Fibroblast of lung (primary cell): Measurements from ENCODE around the gene STPG4. TPM values are rescaled to one million over a fixed set of nuclear protein-coding genes. Genes with fewer than 3 reads are reported as not detected.

Experiments used
- DNase-seq, 2 donors: peaks; one replicate each; pipeline versions ENCODE4 v3.0.0 to v3.0.0-alpha.2; 2010; ENCODE audit warnings: low read depth in 2 of 2
- H2AFZ ChIP-seq: 2 replicates; pipeline ENCODE4 v1.5.1; 2012; ENCODE audit warnings: low read length, control low read depth, inconsistent platforms
- H3K27ac ChIP-seq: 2 replicates; pipeline ENCODE4 v1.5.1; 2011; ENCODE audit warnings: low read length, control low read depth; ENCODE audit not compliant: insufficient read depth
- H3K27me3 ChIP-seq: 2 replicates; pipeline ENCODE4 v1.5.1; 2011; ENCODE audit warnings: mild to moderate bottlenecking, low read length; ENCODE audit not compliant: control insufficient read depth, insufficient read depth
- H3K36me3 ChIP-seq: 2 replicates; pipeline ENCODE4 v1.5.1; 2011; ENCODE audit warnings: low read length; ENCODE audit not compliant: control insufficient read depth, insufficient read depth
- H3K4me1 ChIP-seq: 2 replicates; pipeline ENCODE4 v1.5.1; 2011; ENCODE audit warnings: low read length; ENCODE audit not compliant: control insufficient read depth, insufficient read depth; ENCODE audit errors: extremely low read depth
- H3K4me2 ChIP-seq: 2 replicates; pipeline ENCODE4 v1.5.1; 2011; ENCODE audit warnings: low read length, control low read depth; ENCODE audit not compliant: insufficient read depth; ENCODE audit errors: extremely low read depth
- H3K4me3 ChIP-seq, 4 experiments: fragments of 200-600 bp in 1 of 4; sonication (generic) in 1 of 4; replicated peaks in 1 of 4; 2 replicates each; pipeline ENCODE4 v1.5.1; 2011 to 2016; ENCODE audit warnings: low read length in 4 of 4, low read depth in 3 of 4, mild to moderate bottlenecking in 3 of 4, control low read depth in 2 of 4, inconsistent platforms in 1 of 4, mixed read lengths in 1 of 4; ENCODE audit not compliant: insufficient read depth in 1 of 4; ENCODE audit errors: control extremely low read depth in 1 of 4
- H3K79me2 ChIP-seq: 2 replicates; pipeline ENCODE4 v1.5.1; 2012; ENCODE audit warnings: mild to moderate bottlenecking, low read length, inconsistent platforms; ENCODE audit not compliant: control insufficient read depth, insufficient read depth
- H3K9ac ChIP-seq: 2 replicates; pipeline ENCODE4 v1.5.1; 2011; ENCODE audit warnings: mild to moderate bottlenecking, low read length, control low read depth; ENCODE audit not compliant: insufficient read depth
- H3K9me3 ChIP-seq: 2 replicates; pipeline ENCODE4 v1.5.1; 2012; ENCODE audit warnings: low read depth, low read length; ENCODE audit not compliant: control insufficient read depth, insufficient read depth
- H4K20me1 ChIP-seq: 2 replicates; pipeline ENCODE4 v1.5.1; 2011; ENCODE audit warnings: low read length; ENCODE audit not compliant: control insufficient read depth, insufficient read depth; ENCODE audit errors: extremely low read depth
- CTCF ChIP-seq, 2 donors: IDR thresholded peaks in 1 of 2; conservative IDR thresholded peaks in 1 of 2; 1 replicate in 1 of 2; 2 replicates in 1 of 2; pipeline ENCODE4 v1.5.1; 2011 to 2012; ENCODE audit warnings: low read length in 2 of 2, control low read depth in 1 of 2, inconsistent platforms in 1 of 2, low read depth in 1 of 2, mild to moderate bottlenecking in 1 of 2
- EZH2 ChIP-seq: IDR thresholded peaks from 2 replicates; pipeline ENCODE4 v1.5.1; 2012; ENCODE audit warnings: low read length, control low read depth, mild to moderate bottlenecking; ENCODE audit errors: missing control alignments
- polyA plus RNA-seq, 2 donors: library from polyadenylated mRNA; depleted of rRNA in 1 of 2; stranded (reverse) in 1 of 2; unstranded in 1 of 2; fragments of >200 nt; gene quantifications; 2 replicates each; pipeline ENCODE4 v1.2.1, GENCODE V29; 2011 to 2012; ENCODE audit warnings: missing spikeins in 1 of 2
- total RNA-seq: library from RNA; depleted of rRNA; stranded (reverse); fragments of >200 nt; gene quantifications from 2 replicates; pipeline ENCODE4 v1.2.1, GENCODE V29; 2014

The STPG4 gene
- total and polyA plus RNA-seq, 2 donors (not counting 1 experiment from before 2014, with no cell fraction given) = 0.33 TPM; not detected in 1

- TF ChIP-seq EZH2 (no peak), CTCF (conservative IDR thresholded peaks at IDR 0.05 in 1 of 2, IDR thresholded peaks at IDR 0.05 in 1 of 2; ENCODE audit: low read depth in 1 of 2, low read length in 2 of 2) (no peak)
- peak overlapping the region; percentile 91 for H3K27ac ChIP-seq
- H4K20me1 ChIP-seq = no peaks in the 10 kb centered on the region
- peaks cover 4% of the 10 kb centered on the region for H3K79me2 ChIP-seq
- no peaks in the 10 kb centered on the region for H3K27me3 ChIP-seq
- H3K9ac ChIP-seq = peak overlapping the region; percentile 34
- peak overlapping the region; percentile 36 for H3K4me2 ChIP-seq
- H3K36me3 ChIP-seq = peaks cover 26% of the 10 kb centered on the region
- H3K4me1 ChIP-seq = peaks cover 53% of the 10 kb centered on the region
- no peaks in the 10 kb centered on the region for H3K9me3 ChIP-seq
- no peak overlapping the region for H3K4me3 ChIP-seq
- no peak for DNase-seq
- no peak overlapping the region for H2AFZ ChIP-seq
Observed at GRCh38 chr2:47043891-47044239, 111.2 kb downstream of the STPG4 start.

GRCh38 chr2:47043142-47043890 lies 111.8 kb downstream of the STPG4 start:
- H3K4me1 ChIP-seq = peaks cover 56% of the 10 kb centered on the region
- peak in 1 of 2 donors; percentile 16 for TF ChIP-seq CTCF (conservative IDR thresholded peaks at IDR 0.05 in 1 of 2, IDR thresholded peaks at IDR 0.05 in 1 of 2; ENCODE audit: low read depth in 1 of 2, low read length in 2 of 2)
- TF ChIP-seq EZH2 = no peak
- H3K36me3 ChIP-seq = peaks cover 26% of the 10 kb centered on the region
- no peaks in the 10 kb centered on the region for H3K9me3 ChIP-seq
- peak overlapping the region; percentile 84 for H3K4me2 ChIP-seq
- no peak overlapping the region for H2AFZ ChIP-seq
- peak overlapping the region; percentile 8 to 24 (median 18) for H3K4me3 ChIP-seq
- H3K27me3 ChIP-seq = no peaks in the 10 kb centered on the region
- H3K9ac ChIP-seq = peak overlapping the region; percentile 79
- DNase-seq = peak; percentile 92 to 95
- H4K20me1 ChIP-seq = no peaks in the 10 kb centered on the region
- peak overlapping the region; percentile 91 for H3K27ac ChIP-seq
- H3K79me2 ChIP-seq = peaks cover 4% of the 10 kb centered on the region

GRCh38 chr2:47041891-47042684 lies 113.0 kb downstream of the STPG4 start:
- peak overlapping the region; percentile 91 for H3K27ac ChIP-seq
- H3K4me3 ChIP-seq = no peak overlapping the region
- no peaks in the 10 kb centered on the region for H3K9me3 ChIP-seq
- no peak overlapping the region for H2AFZ ChIP-seq
- H3K9ac ChIP-seq = peak overlapping the region; percentile 79
- H4K20me1 ChIP-seq = no peaks in the 10 kb centered on the region
- no peak for TF ChIP-seq EZH2
- TF ChIP-seq CTCF (conservative IDR thresholded peaks at IDR 0.05 in 1 of 2, IDR thresholded peaks at IDR 0.05 in 1 of 2; ENCODE audit: low read depth in 1 of 2, low read length in 2 of 2) = no peak
- peaks cover 23% of the 10 kb centered on the region for H3K36me3 ChIP-seq
- H3K4me2 ChIP-seq = peak overlapping the region; percentile 84
- no peak for DNase-seq
- H3K79me2 ChIP-seq = peaks cover 4% of the 10 kb centered on the region
- H3K4me1 ChIP-seq = peaks cover 56% of the 10 kb centered on the region
- H3K27me3 ChIP-seq = no peaks in the 10 kb centered on the region
